ENCODE results near the gene ARHGAP15.

The ARHGAP15 gene

DNA sequence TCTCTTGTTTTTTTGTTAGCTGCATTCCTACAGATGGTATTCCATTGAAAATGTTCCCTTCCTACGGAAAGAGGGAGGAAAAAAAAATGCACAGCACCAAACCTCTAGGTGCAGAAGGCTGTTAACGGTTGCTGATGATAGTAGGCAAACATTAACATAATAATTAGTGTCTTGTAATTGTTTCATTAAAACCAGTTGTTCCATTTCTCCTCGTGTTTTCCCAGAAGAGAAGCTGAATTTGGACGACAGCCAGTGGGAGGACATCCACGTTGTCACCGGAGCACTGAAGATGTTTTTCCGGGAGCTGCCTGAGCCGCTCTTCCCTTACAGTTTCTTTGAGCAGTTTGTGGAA lies 494.7 kb downstream of the ARHGAP15 start:
- Histone ChIP-seq H3K4me3 (ENCODE audit: low read length) (no peak overlapping the region), H3K36me3 (ENCODE audit: control insufficient read depth, insufficient read depth, low read length, severe bottlenecking) (no peaks in the 10 kb centered on the region), H3K4me1 (ENCODE audit: control insufficient read depth, insufficient read depth, low read length) (no peaks in the 10 kb centered on the region), H3K9me3 (ENCODE audit: control insufficient read depth, low read length) (no peaks in the 10 kb centered on the region), H3K27me3 (replicated peaks; ENCODE audit: control insufficient read depth, insufficient read depth, low read length) (no peaks in the 10 kb centered on the region), H3K9ac (ENCODE audit: low read length) (no peak overlapping the region)
- no peak for DNase-seq (ENCODE audit: low read depth)

DNA sequence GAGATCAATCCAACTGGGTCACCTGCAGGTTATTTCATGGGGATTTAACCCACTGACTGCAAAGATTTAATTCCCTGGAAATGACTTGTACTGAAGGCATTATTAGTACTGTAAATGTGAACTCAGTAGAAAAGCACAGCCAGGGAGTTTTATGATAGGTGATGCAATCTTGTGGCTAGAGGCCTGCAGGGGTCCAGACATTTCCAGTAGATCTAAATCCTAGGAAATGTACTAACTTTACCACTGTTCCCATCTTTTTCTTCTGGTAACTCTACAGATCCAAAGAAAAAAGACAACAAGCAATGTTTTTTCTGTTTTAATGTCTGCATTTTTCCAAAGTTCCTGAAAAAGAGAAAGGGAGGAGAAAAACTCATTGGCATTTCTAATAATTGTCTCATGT lies 500.1 kb downstream of the ARHGAP15 start:
- Histone ChIP-seq H3K9me3 (ENCODE audit: control insufficient read depth, low read length) (no peaks in the 10 kb centered on the region), H3K9ac (ENCODE audit: low read length) (no peak overlapping the region), H3K27me3 (replicated peaks; ENCODE audit: control insufficient read depth, insufficient read depth, low read length) (no peaks in the 10 kb centered on the region), H3K4me1 (ENCODE audit: control insufficient read depth, insufficient read depth, low read length) (peaks cover 7% of the 10 kb centered on the region), H3K4me3 (ENCODE audit: low read length) (no peak overlapping the region), H3K36me3 (ENCODE audit: control insufficient read depth, insufficient read depth, low read length, severe bottlenecking) (no peaks in the 10 kb centered on the region)
- peak; percentile 75 for DNase-seq (ENCODE audit: low read depth)

DNA sequence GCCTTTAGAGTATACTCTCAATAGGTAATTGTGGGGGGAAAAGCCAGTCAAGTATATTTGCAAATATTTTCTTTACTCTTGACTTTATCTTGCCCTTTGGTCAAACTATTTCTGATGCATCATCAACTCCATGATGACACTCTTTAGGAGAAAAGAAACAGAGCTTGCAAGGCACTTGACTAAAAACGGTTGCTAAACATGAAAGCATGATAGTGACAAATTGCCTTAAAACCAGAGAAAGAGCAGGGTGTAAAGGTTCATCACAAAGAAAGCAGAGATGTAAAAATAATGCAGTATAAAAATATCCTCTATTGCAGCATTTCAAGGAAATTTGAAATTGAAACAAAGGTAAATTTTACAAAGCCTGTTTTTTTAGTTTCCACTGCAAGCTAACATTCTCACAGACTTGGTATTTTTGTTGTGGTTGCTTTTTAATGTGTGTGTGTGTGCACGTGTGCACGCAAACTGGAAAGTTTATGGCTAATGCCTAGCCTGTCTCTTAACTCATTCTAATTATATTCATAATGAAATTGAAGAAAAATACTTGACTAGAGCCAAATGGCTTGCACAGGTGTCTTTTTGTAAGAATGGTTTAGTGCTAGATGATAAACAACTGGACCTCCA lies 503.6 kb downstream of the ARHGAP15 start:
- peaks cover 5% of the 10 kb centered on the region for H3K9me3 ChIP-seq (ENCODE audit: control insufficient read depth, low read length)
- H3K4me3 ChIP-seq (ENCODE audit: low read length) = no peak overlapping the region
- H3K4me1 ChIP-seq (ENCODE audit: control insufficient read depth, insufficient read depth, low read length) = peaks cover 7% of the 10 kb centered on the region
- H3K36me3 ChIP-seq (ENCODE audit: control insufficient read depth, insufficient read depth, low read length, severe bottlenecking) = no peaks in the 10 kb centered on the region
- DNase-seq (ENCODE audit: low read depth) = no peak
- no peaks in the 10 kb centered on the region for H3K27me3 ChIP-seq (replicated peaks; ENCODE audit: control insufficient read depth, insufficient read depth, low read length)
- H3K9ac ChIP-seq (ENCODE audit: low read length) = no peak overlapping the region

DNA sequence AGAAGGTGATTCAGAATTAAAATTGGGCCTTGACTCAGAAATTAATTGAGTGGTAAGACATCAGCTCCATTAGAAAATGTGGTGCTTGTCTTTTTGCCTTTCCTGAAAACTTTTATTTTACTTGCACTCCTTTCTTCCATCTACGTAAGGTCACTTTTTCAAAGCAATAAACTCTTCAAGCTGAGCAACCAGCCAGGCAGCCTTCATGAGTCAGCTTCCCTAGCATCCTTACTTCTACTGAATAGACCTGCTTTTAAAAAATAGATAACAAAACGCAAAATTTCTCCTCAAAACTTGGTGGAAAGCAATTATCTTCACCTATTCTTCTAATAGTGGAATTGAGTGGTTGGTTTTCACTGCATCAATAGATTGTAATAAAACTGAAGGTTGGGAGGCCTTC lies 504.2 kb downstream of the ARHGAP15 start:
- H3K36me3 ChIP-seq (ENCODE audit: control insufficient read depth, insufficient read depth, low read length, severe bottlenecking) = no peaks in the 10 kb centered on the region
- peaks cover 5% of the 10 kb centered on the region for H3K9me3 ChIP-seq (ENCODE audit: control insufficient read depth, low read length)
- DNase-seq (ENCODE audit: low read depth) = peak; percentile 3
- H3K4me3 ChIP-seq (ENCODE audit: low read length) = no peak overlapping the region
- no peak overlapping the region for H3K9ac ChIP-seq (ENCODE audit: low read length)
- no peaks in the 10 kb centered on the region for H3K27me3 ChIP-seq (replicated peaks; ENCODE audit: control insufficient read depth, insufficient read depth, low read length)
- H3K4me1 ChIP-seq (ENCODE audit: control insufficient read depth, insufficient read depth, low read length) = peaks cover 7% of the 10 kb centered on the region

DNA sequence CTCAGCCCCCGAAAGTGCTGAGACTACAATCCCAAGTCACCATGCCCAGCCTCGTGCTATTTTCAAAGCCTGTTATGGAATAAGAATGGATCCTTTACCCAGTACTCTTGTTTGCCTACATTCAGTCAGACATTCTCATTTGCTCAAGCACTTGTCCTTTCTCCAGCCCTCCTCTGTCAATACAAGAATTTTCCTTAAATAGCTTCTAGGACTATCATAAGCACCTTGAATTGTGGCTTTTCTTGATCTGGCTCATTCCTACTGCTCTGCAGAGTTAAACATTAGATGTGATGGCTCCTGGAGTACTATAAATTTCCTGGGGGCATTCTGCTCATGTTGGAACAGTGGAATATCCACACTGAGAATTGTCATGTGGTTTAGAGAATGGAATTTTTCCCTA lies 506.1 kb downstream of the ARHGAP15 start:
- no peaks in the 10 kb centered on the region for H3K27me3 ChIP-seq (replicated peaks; ENCODE audit: control insufficient read depth, insufficient read depth, low read length)
- no peak overlapping the region for H3K9ac ChIP-seq (ENCODE audit: low read length)
- H3K36me3 ChIP-seq (ENCODE audit: control insufficient read depth, insufficient read depth, low read length, severe bottlenecking) = no peaks in the 10 kb centered on the region
- DNase-seq (ENCODE audit: low read depth) = no peak
- no peaks in the 10 kb centered on the region for H3K4me1 ChIP-seq (ENCODE audit: control insufficient read depth, insufficient read depth, low read length)
- H3K9me3 ChIP-seq (ENCODE audit: control insufficient read depth, low read length) = peaks cover 5% of the 10 kb centered on the region
- H3K4me3 ChIP-seq (ENCODE audit: low read length) = no peak overlapping the region

DNA sequence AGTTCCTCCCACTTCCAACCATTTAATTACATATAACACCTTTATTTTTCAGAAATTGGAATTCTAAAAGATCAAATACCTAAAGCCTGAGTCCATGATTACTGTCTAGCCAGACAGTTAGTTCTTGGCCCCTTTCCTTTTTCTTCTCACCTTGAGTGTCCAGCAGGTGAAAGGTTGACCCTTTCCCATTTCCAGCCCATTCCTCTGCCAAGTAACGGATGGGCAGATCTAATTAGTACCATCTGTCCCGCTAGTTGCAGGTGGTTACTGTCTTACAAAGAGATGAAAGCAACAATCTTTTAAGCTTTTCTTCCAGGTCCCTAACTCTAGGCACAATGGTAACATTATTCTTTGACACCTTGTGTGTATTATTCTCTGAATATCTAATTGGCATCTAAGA lies 506.7 kb downstream of the ARHGAP15 start:
- Histone ChIP-seq H3K9ac (ENCODE audit: low read length) (no peak overlapping the region), H3K4me3 (ENCODE audit: low read length) (no peak overlapping the region), H3K27me3 (replicated peaks; ENCODE audit: control insufficient read depth, insufficient read depth, low read length) (no peaks in the 10 kb centered on the region), H3K36me3 (ENCODE audit: control insufficient read depth, insufficient read depth, low read length, severe bottlenecking) (no peaks in the 10 kb centered on the region), H3K9me3 (ENCODE audit: control insufficient read depth, low read length) (peaks cover 5% of the 10 kb centered on the region), H3K4me1 (ENCODE audit: control insufficient read depth, insufficient read depth, low read length) (no peaks in the 10 kb centered on the region)
- no peak for DNase-seq (ENCODE audit: low read depth)

DNA sequence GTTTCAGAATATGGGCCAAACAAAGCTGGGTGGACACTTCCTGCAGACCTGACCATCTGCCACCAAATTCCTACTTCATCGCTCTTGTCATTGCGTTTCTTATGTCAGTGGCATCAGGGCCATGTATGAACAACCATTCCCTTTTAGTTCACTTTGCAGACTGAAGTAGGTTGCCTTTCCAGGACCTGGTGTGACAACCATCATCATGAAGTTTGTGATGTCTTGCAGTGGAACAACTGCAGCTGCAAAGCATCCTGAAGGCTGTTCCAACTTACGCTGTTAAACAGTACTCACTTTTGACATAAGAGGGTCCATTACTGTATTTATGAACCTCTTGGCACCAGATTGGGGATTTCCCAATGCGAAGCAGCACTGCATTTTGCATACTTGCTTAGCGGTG lies 511.6 kb downstream of the ARHGAP15 start:
- H3K9me3 ChIP-seq (ENCODE audit: control insufficient read depth, low read length) = peaks cover 5% of the 10 kb centered on the region
- no peak overlapping the region for H3K4me3 ChIP-seq (ENCODE audit: low read length)
- DNase-seq (ENCODE audit: low read depth) = no peak
- H3K9ac ChIP-seq (ENCODE audit: low read length) = no peak overlapping the region
- H3K36me3 ChIP-seq (ENCODE audit: control insufficient read depth, insufficient read depth, low read length, severe bottlenecking) = no peaks in the 10 kb centered on the region
- H3K27me3 ChIP-seq (replicated peaks; ENCODE audit: control insufficient read depth, insufficient read depth, low read length) = no peaks in the 10 kb centered on the region
- no peaks in the 10 kb centered on the region for H3K4me1 ChIP-seq (ENCODE audit: control insufficient read depth, insufficient read depth, low read length)

DNA sequence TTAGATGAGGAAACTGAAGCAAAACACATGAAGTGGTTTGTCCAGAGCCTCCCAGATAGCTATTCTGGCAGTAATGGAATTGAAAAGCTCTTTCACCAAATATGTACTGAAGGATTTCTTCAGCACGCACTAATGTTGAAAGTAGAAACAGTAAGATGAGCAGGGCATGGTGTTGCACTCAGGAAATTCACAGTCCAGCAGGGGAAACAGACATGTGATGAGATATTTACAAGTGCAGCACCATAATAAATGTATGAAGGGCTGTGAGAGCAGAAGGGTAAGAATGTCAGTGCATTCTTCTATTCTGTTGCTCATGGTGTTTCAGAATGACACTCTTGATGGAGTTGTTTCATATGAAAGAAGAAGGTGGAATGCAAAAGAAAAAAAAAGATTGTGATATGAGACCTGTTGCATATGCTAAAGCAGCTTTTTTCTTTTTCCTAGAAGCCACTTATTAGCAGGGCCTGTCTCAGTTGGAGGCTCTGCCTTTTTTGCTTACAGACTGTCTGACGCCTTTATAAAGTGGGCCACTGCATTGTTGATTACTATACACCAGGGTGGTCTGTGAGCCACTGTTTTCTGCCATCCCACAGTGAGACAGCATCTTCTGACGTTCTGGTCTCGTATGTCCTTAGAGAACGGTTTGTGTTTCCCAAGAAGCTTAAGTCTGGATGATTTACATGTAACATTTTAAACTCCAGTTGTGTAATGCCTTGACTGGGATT lies 516.9 kb downstream of the ARHGAP15 start:
- Histone ChIP-seq H3K4me3 (ENCODE audit: low read length) (no peak overlapping the region), H3K9ac (ENCODE audit: low read length) (no peak overlapping the region), H3K4me1 (ENCODE audit: control insufficient read depth, insufficient read depth, low read length) (no peaks in the 10 kb centered on the region), H3K9me3 (ENCODE audit: control insufficient read depth, low read length) (no peaks in the 10 kb centered on the region), H3K27me3 (replicated peaks; ENCODE audit: control insufficient read depth, insufficient read depth, low read length) (no peaks in the 10 kb centered on the region), H3K36me3 (ENCODE audit: control insufficient read depth, insufficient read depth, low read length, severe bottlenecking) (no peaks in the 10 kb centered on the region)
- no peak for DNase-seq (ENCODE audit: low read depth)

DNA sequence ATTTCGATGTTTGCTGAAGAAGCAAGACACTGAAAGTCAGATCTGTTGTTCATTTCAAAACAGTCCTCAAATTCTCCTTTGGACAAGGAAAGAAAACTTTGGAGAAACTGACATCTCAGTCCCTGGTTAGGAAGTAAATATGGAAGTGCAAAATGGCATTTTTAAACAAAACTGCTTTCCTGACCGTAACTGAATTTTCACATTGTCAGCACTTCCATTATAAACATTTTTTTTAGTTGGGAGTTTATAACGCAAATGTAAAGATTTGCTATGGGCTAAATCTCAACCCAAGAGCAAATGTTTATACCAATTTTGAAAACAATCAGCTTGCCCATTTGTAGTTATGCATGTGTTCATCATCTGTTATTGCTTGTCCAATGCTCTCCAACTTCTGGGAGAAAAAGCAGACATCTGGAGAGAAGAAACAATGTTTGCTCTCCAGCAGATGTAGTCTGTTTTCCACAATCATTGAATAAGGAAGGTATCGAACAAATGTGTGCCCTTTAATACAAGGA lies 520.1 kb downstream of the ARHGAP15 start:
- no peak for DNase-seq (ENCODE audit: low read depth)
- Histone ChIP-seq H3K4me3 (ENCODE audit: low read length) (no peak overlapping the region), H3K9me3 (ENCODE audit: control insufficient read depth, low read length) (peaks cover 16% of the 10 kb centered on the region), H3K27me3 (replicated peaks; ENCODE audit: control insufficient read depth, insufficient read depth, low read length) (no peaks in the 10 kb centered on the region), H3K9ac (ENCODE audit: low read length) (no peak overlapping the region), H3K4me1 (ENCODE audit: control insufficient read depth, insufficient read depth, low read length) (no peaks in the 10 kb centered on the region), H3K36me3 (ENCODE audit: control insufficient read depth, insufficient read depth, low read length, severe bottlenecking) (no peaks in the 10 kb centered on the region)

DNA sequence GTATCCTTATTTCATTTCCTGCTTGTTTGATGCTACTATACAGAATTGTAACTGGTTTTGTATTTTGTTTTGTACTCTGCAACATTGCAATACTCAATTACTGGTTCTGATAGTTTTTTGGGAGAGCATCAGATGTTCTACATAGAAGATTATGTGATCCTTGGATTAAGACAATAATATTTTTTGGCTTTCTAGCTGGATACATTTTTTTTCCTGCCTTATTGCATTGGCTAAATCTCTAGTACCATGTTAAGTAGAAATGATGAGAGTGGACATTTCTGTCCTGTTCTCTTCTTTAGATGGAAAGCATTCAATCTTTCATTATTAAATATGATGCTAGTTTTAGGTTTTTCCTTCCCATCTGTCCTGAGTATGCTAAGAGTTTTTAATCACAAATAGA lies 523.5 kb downstream of the ARHGAP15 start:
- DNase-seq (ENCODE audit: low read depth) = no peak
- Histone ChIP-seq H3K36me3 (ENCODE audit: control insufficient read depth, insufficient read depth, low read length, severe bottlenecking) (no peaks in the 10 kb centered on the region), H3K9me3 (ENCODE audit: control insufficient read depth, low read length) (peaks cover 16% of the 10 kb centered on the region), H3K4me1 (ENCODE audit: control insufficient read depth, insufficient read depth, low read length) (no peaks in the 10 kb centered on the region), H3K4me3 (ENCODE audit: low read length) (no peak overlapping the region), H3K27me3 (replicated peaks; ENCODE audit: control insufficient read depth, insufficient read depth, low read length) (no peaks in the 10 kb centered on the region), H3K9ac (ENCODE audit: low read length) (no peak overlapping the region)

DNA sequence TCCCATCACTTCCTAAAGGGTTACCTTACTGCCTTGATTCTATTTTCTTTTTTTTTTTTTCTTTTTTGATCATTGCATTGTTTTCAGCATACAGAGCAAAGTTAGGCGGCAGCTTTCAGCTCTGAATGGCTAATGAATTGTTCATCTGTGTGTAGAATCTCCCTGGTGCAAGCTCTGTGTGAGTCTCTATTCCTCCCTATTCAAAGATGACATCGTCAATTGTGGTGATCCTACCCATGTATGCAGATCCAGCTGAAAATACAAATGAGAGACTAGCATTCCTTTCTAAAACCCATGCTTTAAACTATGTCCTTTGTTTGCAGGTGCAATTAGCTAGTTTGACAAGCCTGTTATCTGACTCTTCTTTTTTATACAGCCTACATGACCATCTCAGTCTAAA lies 539.0 kb downstream of the ARHGAP15 start:
- Histone ChIP-seq H3K27me3 (replicated peaks; ENCODE audit: control insufficient read depth, insufficient read depth, low read length) (no peaks in the 10 kb centered on the region), H3K9ac (ENCODE audit: low read length) (no peak overlapping the region), H3K36me3 (ENCODE audit: control insufficient read depth, insufficient read depth, low read length, severe bottlenecking) (no peaks in the 10 kb centered on the region), H3K4me1 (ENCODE audit: control insufficient read depth, insufficient read depth, low read length) (no peaks in the 10 kb centered on the region), H3K4me3 (ENCODE audit: low read length) (no peak overlapping the region), H3K9me3 (ENCODE audit: control insufficient read depth, low read length) (no peaks in the 10 kb centered on the region)
- DNase-seq (ENCODE audit: low read depth) = no peak
